ENCODE data around the gene PRPF38A.

The PRPF38A gene

GRCh38 chr1:52400131-52400530 lies 4.3 kb upstream of the PRPF38A start:
- no peak for DNase-seq

DNA sequence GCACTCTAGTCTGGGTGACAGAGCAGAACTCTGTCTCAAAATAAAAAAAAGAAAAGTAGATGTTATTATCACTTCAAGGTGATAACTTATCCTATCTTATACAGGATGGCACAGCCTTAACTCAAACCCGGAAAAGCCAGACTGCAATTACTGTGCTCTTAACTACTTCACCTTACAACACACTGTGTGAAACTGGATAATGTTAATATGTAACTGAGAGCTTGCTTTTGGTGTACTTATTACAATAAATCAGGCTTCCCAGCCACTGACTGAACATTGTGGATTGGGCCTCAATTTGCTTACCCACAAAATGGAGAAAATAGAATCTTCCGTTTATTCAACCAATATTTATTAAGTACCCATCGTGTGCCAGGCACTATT lies 1.6 kb upstream of the PRPF38A start:
- no peak for DNase-seq

DNA sequence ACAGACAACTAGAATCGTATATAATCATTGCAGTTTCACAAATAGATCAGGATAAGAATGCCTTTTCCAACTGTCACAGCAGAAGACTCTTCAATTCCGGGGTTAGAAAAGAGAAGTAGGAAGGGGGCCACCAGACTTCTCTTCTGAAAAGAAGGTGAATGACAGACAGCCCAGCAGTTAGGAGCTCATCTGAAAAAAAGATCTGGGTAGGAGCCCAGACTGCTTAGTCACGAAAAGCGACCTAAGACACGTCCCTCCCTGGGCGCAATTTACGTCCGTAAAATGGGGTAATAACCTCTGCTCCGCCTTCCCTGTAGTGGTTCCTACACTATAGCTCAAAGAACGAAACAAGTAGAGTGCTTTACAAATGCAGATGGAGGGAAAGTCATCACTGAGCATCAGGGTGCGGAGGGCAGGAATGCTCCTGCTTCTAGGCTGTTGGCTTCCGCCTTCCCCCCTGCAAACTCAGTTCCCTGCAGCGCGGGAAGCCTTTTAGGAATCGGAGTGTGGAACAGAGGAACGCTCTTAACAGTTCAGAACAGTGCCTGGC lies 761 bp upstream of the PRPF38A start:
- peak; percentile 64 for DNase-seq

DNA sequence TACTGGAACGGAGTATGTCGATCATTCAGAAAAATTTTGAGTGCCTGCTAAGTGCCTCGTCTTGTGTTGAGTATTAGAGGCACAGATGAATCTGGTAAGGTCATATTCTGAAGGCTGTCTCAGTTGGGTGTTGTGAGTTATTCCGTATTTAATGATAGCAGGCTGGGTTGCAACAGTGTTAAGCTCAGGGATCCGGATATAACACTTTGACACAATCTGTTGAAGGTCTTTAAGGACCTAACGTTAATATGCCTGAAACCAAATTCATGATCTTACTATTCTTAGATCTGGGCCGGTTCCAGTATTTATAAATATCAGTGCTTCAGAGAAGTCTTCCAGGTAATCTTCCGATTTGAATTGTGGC lies 555 bp downstream of the PRPF38A start:
- DNase-seq = no peak

GRCh38 chr1:52413410-52413989 lies 9.1 kb downstream of the PRPF38A start:
- DNase-seq = no peak

- DNase-seq = no peak
Observed at GRCh38 chr1:52414942-52415341, 10.5 kb downstream of the PRPF38A start.

- DNase-seq = no peak
Observed at GRCh38 chr1:52416811-52417210, 12.4 kb downstream of the PRPF38A start.

DNA sequence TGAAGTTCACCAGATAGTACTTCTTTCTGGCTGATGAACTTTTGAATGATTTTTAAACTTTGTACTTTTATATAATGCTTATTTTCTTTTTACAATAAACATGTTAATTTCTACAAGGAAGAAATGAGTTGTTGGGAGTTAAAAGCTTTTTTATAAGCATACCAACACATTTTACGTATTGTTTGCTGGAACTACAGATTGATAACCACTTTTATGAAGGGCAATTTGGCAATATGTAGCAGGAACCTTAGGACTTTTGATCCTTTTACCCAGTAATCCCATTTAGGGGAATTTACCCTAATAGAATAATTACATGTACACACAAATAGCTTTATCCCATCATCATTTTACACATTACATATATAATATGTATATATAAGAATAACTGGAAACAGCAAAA lies 16.3 kb downstream of the PRPF38A start:
- DNase-seq = no peak

GRCh38 chr1:52423055-52423454 lies 18.7 kb downstream of the PRPF38A start:
- no peak for DNase-seq

DNA sequence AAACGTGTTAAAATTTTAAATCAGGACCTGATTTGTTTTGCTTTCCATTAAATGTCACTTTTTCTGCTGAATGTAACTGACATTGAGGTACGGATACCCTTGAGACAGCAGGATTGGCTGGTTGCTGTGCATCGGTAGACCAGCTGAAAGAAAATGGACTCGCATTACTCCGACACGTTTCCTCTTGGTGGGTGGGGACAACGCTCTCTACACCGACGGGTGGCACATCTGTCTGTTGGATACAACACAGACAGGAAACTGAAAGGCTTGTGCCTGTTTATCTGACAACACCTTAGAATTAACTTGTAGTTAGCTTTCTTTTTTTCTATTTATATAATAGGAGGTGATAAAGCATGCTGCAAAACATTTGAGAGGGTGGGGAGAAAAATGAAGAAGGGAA lies 19.4 kb downstream of the PRPF38A start:
- no peak for DNase-seq

DNA sequence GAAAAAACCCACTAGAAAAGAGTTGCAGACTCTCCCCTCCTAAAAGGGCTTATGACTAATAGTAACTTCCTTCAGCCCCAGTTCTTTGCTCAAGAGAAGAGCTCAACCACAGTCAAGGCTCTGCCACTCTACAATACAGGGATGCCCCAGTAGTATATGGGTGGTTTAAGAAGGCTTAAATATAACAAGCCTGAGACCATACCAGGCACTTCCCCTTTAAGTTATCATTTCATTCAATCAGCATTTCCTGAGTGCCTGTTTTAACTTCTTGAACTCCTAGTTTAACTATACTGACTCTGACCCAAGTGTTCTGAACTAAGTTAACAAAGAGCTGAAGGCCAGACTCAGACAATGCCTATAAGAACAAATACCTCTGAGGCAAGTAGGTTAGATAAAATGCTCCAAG lies 19.8 kb downstream of the PRPF38A start:
- no peak for DNase-seq

DNA sequence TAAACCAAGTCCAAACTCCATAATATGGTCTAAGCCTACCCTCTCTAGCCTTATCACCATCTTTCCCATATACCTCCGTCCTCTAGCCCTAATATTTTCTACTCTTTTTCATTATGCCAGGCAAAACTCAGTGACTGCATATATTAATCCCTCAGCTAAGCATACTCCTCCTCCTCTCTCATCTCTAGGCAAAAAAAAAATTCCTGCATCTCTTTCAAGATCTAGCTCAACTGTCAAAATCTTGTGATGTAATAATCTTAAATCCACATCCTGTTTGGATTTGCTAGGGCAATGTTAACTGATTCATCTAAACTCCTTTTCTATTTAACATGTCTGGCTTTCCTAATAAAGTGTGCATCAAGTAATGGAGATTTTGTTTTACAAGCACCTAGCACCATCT lies 20.4 kb downstream of the PRPF38A start:
- DNase-seq = no peak

DNA sequence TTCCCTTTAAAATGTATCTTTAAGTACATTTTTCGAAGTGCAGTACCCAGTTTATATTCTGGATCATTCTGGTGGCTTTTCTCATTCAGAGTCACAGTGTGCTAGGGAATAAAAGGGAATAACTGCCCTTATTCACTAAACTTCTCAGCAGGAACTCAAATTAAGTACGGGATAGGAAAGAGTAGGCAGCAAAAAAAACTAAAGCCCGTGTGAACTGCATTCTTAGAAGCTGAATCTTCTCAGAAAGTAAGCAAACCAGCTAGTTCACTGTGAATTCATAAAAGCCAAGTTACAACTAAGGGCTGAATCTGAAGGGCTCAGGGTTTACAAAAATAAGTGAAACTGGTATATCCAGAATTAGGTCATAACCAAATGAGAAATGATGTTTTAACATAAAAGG lies 22.0 kb downstream of the PRPF38A start:
- peak; percentile 42 for DNase-seq

DNA sequence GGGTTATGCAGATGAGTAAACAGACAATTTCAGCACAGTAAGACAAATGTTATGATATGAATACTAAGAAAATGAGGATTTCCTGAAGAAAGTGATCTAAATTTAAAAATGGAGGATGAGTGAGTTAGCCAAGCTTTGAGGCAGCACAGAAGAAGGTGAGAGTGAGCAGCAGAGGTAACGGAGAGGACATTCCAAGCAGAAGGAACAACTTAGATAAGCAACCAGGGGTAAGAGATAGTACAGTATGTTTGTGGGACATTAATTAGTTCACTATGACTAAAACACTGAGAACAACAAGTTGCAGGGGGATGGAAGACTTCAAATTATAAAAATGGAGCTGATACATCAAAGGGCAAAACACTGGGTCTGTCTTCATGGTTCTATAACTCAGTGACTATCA lies 22.8 kb downstream of the PRPF38A start:
- DNase-seq = no peak

GRCh38 chr1:52432807-52433206 lies 28.4 kb downstream of the PRPF38A start:
- no peak for DNase-seq

GRCh38 chr1:52435211-52435610 lies 30.8 kb downstream of the PRPF38A start:
- no peak for DNase-seq

DNA sequence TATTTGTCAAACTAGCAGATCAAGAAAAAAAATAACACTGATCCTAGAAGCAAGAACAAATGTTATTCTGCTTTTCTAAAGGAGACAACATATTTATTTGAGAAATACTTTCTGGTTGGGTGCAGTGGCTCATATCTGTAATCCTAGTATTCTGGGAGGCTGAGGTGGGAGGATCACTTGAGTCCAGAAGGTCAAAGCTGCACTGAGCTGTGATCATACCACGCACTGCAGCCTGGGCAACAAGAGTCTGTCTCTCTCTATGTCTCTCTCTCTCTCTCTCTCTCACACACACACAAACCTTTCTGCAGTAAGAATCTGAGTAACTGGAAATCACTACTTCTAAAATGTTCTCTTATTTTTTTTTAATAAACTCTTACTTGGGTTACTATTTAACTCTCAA lies 31.2 kb downstream of the PRPF38A start:
- no peak for DNase-seq

DNA sequence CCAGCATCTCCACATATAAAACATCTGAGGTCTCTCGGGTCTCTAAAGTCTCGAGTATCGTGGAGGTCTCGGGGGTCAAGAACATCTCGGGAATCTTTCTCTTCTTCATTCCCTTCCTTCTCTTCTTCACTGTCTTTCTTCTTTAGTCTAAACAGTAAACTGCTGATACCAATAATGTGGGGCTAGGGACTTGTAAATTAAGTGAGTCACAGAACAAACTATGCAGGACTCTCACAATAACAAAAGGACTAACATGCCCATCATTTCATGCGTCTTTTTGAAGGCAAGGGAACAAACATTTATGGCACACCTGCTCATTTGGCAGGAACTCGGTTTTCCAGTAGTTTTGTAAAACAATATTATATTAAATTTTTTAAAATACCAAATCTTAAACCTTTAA lies 32.4 kb downstream of the PRPF38A start:
- no peak for DNase-seq

GRCh38 chr1:52439976-52440375 lies 35.6 kb downstream of the PRPF38A start:
- DNase-seq = no peak

GRCh38 chr1:52444463-52444862 lies 40.1 kb downstream of the PRPF38A start:
- no peak for DNase-seq

DNA sequence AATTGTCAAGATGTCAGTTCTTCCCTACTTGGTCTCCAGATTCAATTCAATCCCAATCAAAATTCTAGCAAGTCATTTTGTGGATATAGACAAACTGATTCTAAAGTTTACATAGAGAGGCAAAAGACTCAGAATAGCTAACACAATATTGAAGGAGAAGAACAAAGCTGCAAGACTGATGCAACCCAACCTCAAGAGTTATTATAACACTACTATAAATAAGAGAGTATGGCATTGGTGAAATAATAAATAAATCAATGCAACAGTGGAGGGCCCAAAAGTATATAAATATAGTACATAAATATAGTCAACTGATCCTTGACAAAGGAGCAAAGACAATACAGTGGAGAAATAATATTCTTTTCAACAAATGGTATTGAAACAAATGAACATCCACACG lies 49.7 kb downstream of the PRPF38A start:
- no peak for DNase-seq

DNA sequence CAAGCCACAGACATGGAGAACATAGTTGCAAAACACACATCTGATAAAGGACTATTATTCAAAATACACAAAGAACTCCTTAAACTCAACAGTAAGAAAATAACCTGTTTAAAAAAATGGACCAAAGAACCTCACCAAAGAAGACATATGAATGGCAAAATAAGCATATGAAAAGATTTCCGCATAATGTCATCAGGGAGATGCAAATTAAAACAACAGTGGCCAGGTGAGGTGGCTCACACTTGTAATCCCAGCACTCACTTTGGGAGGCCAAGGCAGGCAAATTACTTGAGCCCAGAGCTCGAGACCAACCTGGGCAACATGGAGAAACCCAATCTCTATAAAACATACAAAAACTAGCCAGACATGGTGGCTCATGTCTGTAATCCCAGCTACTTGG lies 50.4 kb downstream of the PRPF38A start:
- DNase-seq = no peak

DNA sequence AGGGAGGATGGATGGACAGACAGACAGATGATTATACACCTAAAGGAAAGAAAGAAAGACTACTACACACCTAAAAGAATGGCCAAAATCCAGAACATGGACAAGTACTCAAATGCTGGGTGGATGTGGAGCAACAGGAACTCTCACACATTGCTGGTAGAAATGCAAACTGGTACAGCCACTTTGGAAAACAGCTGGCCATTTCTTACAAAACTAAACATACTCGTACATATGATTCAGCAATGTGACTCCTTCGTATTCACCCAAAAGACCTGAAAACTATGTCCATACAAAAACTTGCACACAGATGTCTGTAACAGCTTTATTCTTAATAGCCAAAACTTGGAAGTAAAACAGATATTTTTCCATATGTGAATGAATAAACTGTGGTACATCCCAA lies 51.3 kb downstream of the PRPF38A start:
- no peak for DNase-seq

DNA sequence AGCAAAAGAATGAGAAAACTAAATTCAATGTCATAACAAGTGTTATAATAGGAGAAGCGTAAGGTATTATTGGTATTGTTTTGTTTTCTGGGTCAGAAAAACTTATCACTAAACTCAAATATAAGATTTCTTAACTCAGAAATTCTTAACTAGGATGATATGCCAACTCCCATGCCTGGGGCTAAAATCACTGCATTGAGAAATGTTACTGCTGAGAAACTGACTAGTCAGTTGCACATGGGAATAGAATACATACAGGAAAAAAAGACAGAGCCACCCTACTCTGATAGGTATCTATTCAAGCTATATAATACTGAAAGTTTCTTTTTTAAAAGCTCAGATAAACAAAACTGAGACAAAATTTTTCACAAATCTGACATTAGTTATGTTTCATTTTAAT lies 56.3 kb downstream of the PRPF38A start:
- no peak for DNase-seq

GRCh38 chr1:52461821-52462220 lies 57.4 kb downstream of the PRPF38A start:
- no peak for DNase-seq

Measured in fibroblast of skin of scalp (primary cell).